Loucy (cell line): ENCODE measurements around the gene TBATA.

Experiments used
- H2AFZ ChIP-seq: fragments of 200-600 bp; sonication (generic); 2 replicates; pipeline ENCODE4 v1.6.0; 2016; ENCODE audit warnings: antibody characterized with exemption, mild to moderate bottlenecking, low read length, moderate library complexity
- H3F3A ChIP-seq: fragments of 200-600 bp; 2 replicates; pipeline ENCODE4 v1.6.0; 2016; ENCODE audit warnings: antibody characterized with exemption, low read depth, mild to moderate bottlenecking
- H3K27me3 ChIP-seq: fragments of 200-600 bp; sonication (generic); 2 replicates; pipeline ENCODE4 v1.6.1; 2014; ENCODE audit warnings: low read length, mild to moderate bottlenecking; ENCODE audit not compliant: insufficient read depth, poor library complexity, severe bottlenecking
- H3K36me3 ChIP-seq: fragments of 200-600 bp; sonication (generic); 2 replicates; pipeline ENCODE4 v1.6.1; 2016; ENCODE audit warnings: low read length; ENCODE audit not compliant: insufficient read depth
- H3K4me1 ChIP-seq: fragments of 200-600 bp; sonication (generic); 2 replicates; pipeline ENCODE4 v1.5.1; 2014; ENCODE audit warnings: low read length, mild to moderate bottlenecking; ENCODE audit not compliant: insufficient read depth, poor library complexity, severe bottlenecking
- H3K4me2 ChIP-seq: fragments of 200-600 bp; sonication (generic); 2 replicates; pipeline ENCODE4 v1.6.0; 2014; ENCODE audit warnings: antibody characterized with exemption, low read length, low read depth, mild to moderate bottlenecking; ENCODE audit not compliant: poor library complexity, severe bottlenecking
- H3K4me3 ChIP-seq: fragments of 200-600 bp; sonication (generic); 2 replicates; pipeline ENCODE4 v1.5.1; 2014; ENCODE audit warnings: low read length, mild to moderate bottlenecking, mixed read lengths; ENCODE audit not compliant: poor library complexity, severe bottlenecking
- H3K79me2 ChIP-seq: fragments of 200-600 bp; sonication (generic); 2 replicates; pipeline ENCODE4 v1.6.1; 2014; ENCODE audit warnings: low read length; ENCODE audit not compliant: insufficient read depth
- H3K9ac ChIP-seq: fragments of 200-600 bp; sonication (generic); 2 replicates; pipeline ENCODE4 v1.6.0; 2014; ENCODE audit warnings: mild to moderate bottlenecking, low read depth, low read length, moderate library complexity; ENCODE audit not compliant: poor library complexity, severe bottlenecking
- H3K9me2 ChIP-seq: fragments of 200-600 bp; sonication (generic); replicated peaks from 2 replicates; pipeline ENCODE4 v1.6.1; 2016; ENCODE audit warnings: low read depth, low read length, mixed read lengths
- H3K9me3 ChIP-seq: fragments of 200-600 bp; sonication (generic); 2 replicates; pipeline ENCODE4 v1.6.1; 2014; ENCODE audit warnings: mild to moderate bottlenecking, antibody characterized with exemption, low read length, low read depth; ENCODE audit not compliant: insufficient read depth
- H4K20me1 ChIP-seq: fragments of 200-600 bp; sonication (generic); 2 replicates; pipeline ENCODE4 v1.6.0; 2014; ENCODE audit warnings: antibody characterized with exemption, low read length, mild to moderate bottlenecking; ENCODE audit not compliant: insufficient read depth, poor library complexity, severe bottlenecking
- CTCF ChIP-seq: fragments of 200-600 bp; sonication (generic); conservative IDR thresholded peaks from 2 replicates; pipeline ENCODE4 v1.5.1; 2014; ENCODE audit warnings: mild to moderate bottlenecking, antibody characterized with exemption, low read length
- EZH2phosphoT487 ChIP-seq: fragments of 200-600 bp; IDR thresholded peaks from 2 replicates; pipeline ENCODE4 v1.6.1; 2018; ENCODE audit warnings: antibody characterized with exemption, mild to moderate bottlenecking, moderate library complexity, borderline replicate concordance

TBATA gene

GRCh38 chr10:70742537-70743429 lies 42.4 kb downstream of the TBATA start:
- Histone ChIP-seq H3K36me3 (no peaks in the 10 kb centered on the region), H3K4me1 (no peaks in the 10 kb centered on the region), H3K9ac (no peak overlapping the region), H3F3A (no peaks in the 10 kb centered on the region), H4K20me1 (no peaks in the 10 kb centered on the region), H3K4me3 (no peak overlapping the region), H3K9me2 (no peaks in the 10 kb centered on the region), H3K27me3 (no peaks in the 10 kb centered on the region), H2AFZ (no peak overlapping the region), H3K4me2 (no peak overlapping the region), H3K9me3 (no peaks in the 10 kb centered on the region), H3K79me2 (no peaks in the 10 kb centered on the region)
- TF ChIP-seq CTCF (no peak), EZH2phosphoT487 (no peak)

GRCh38 chr10:70740406-70741288 lies 44.5 kb downstream of the TBATA start:
- Histone ChIP-seq H3K4me3 (no peak overlapping the region), H2AFZ (no peak overlapping the region), H3K79me2 (no peaks in the 10 kb centered on the region), H3K9me3 (no peaks in the 10 kb centered on the region), H3K9ac (no peak overlapping the region), H3K36me3 (no peaks in the 10 kb centered on the region), H4K20me1 (no peaks in the 10 kb centered on the region), H3K4me1 (no peaks in the 10 kb centered on the region), H3K27me3 (no peaks in the 10 kb centered on the region), H3K9me2 (no peaks in the 10 kb centered on the region), H3F3A (no peaks in the 10 kb centered on the region), H3K4me2 (no peak overlapping the region)
- TF ChIP-seq EZH2phosphoT487, result no peak
- no peak for TF ChIP-seq CTCF

DNA sequence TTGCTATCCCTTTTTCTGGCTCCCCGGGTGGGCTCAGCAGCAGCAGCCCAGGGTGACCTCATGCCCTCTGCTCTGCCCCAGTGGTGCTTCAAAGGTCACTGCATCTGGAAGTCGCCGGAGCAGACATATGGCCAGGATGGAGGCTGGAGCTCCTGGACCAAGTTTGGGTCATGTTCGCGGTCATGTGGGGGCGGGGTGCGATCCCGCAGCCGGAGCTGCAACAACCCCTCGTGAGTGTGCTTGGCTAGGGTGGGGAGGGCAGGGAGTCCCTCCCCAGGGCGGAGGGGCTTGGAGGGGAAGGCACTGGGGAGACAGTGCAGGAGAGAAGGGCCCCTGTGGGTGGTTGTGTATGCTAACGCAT lies 46.4 kb downstream of the TBATA start:
- Histone ChIP-seq H3F3A (no peaks in the 10 kb centered on the region), H3K4me3 (no peak overlapping the region), H4K20me1 (no peaks in the 10 kb centered on the region), H3K27me3 (no peaks in the 10 kb centered on the region), H3K9ac (no peak overlapping the region), H3K9me3 (no peaks in the 10 kb centered on the region), H2AFZ (no peak overlapping the region), H3K36me3 (no peaks in the 10 kb centered on the region), H3K4me2 (no peak overlapping the region), H3K4me1 (no peaks in the 10 kb centered on the region), H3K9me2 (no peaks in the 10 kb centered on the region), H3K79me2 (no peaks in the 10 kb centered on the region)
- TF ChIP-seq CTCF (0 out of 2 replicates have a peak, but pooled peaks have one; percentile 5), EZH2phosphoT487 (no peak)
